ENCODE measurements around the gene NEDD8.

NEDD8 gene

GRCh38 chr14:24258548-24259265 lies 26.5 kb upstream of the NEDD8 start:
- no peaks in the 10 kb centered on the region for H3K36me3 Mint-ChIP-seq (ENCODE audit: low read depth)
- no peaks in the 10 kb centered on the region for H3K4me1 Mint-ChIP-seq
- no peak overlapping the region for H3K27ac Mint-ChIP-seq
- TF ChIP-seq, protein P1, sequence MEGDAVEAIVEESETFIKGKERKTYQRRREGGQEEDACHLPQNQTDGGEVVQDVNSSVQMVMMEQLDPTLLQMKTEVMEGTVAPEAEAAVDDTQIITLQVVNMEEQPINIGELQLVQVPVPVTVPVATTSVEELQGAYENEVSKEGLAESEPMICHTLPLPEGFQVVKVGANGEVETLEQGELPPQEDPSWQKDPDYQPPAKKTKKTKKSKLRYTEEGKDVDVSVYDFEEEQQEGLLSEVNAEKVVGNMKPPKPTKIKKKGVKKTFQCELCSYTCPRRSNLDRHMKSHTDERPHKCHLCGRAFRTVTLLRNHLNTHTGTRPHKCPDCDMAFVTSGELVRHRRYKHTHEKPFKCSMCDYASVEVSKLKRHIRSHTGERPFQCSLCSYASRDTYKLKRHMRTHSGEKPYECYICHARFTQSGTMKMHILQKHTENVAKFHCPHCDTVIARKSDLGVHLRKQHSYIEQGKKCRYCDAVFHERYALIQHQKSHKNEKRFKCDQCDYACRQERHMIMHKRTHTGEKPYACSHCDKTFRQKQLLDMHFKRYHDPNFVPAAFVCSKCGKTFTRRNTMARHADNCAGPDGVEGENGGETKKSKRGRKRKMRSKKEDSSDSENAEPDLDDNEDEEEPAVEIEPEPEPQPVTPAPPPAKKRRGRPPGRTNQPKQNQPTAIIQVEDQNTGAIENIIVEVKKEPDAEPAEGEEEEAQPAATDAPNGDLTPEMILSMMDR (IDR thresholded peaks at IDR 0.05): no peak
- DNase-seq: no peak
- peaks cover 2% of the 10 kb centered on the region for H3K27me3 Mint-ChIP-seq (ENCODE audit: low read depth, poor library complexity)
- no peaks in the 10 kb centered on the region for H3K9me3 Mint-ChIP-seq
- no peak overlapping the region for H3K4me3 Mint-ChIP-seq

- Mint-ChIP-seq H3K27ac (no peak overlapping the region), H3K4me1 (no peaks in the 10 kb centered on the region), H3K9me3 (no peaks in the 10 kb centered on the region), H3K27me3 (ENCODE audit: low read depth, poor library complexity) (peaks cover 2% of the 10 kb centered on the region), H3K36me3 (ENCODE audit: low read depth) (no peaks in the 10 kb centered on the region), H3K4me3 (no peak overlapping the region)
- DNase-seq: no peak
- TF ChIP-seq, protein P1 (IDR thresholded peaks at IDR 0.05): no peak
These were observed 26.0 kb upstream of the NEDD8 start for GRCh38 chr14:24258119-24258518.

DNA sequence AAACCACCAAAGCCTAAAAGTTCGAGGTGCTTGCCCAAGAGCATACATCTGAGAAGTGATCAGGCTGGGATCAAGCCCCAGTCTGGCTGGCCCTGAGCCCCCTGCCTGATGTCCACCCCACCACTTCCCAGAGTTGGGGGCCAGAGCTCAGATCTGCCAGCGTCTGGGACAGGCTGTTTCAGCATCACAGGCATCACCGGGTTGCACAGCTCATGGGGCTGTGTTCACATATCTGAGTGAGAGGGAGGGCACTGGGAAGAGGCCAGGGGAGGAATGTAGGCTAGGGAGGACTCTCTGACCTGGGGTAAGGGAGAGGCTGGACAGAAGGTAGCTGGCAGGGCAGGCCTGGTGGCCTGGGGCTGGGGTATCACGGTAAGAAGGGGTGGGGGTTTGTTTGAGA lies 24.8 kb upstream of the NEDD8 start:
- no peak overlapping the region for H3K4me3 Mint-ChIP-seq
- no peak for DNase-seq
- peaks cover 2% of the 10 kb centered on the region for H3K27me3 Mint-ChIP-seq (ENCODE audit: low read depth, poor library complexity)
- TF ChIP-seq, protein P1 (IDR thresholded peaks at IDR 0.05): no peak
- no peaks in the 10 kb centered on the region for H3K9me3 Mint-ChIP-seq
- no peaks in the 10 kb centered on the region for H3K4me1 Mint-ChIP-seq
- H3K27ac Mint-ChIP-seq: no peak overlapping the region
- no peaks in the 10 kb centered on the region for H3K36me3 Mint-ChIP-seq (ENCODE audit: low read depth)

- Mint-ChIP-seq H3K4me3 (no peak overlapping the region), H3K36me3 (ENCODE audit: low read depth) (no peaks in the 10 kb centered on the region), H3K9me3 (no peaks in the 10 kb centered on the region), H3K27me3 (ENCODE audit: low read depth, poor library complexity) (peaks cover 5% of the 10 kb centered on the region), H3K27ac (peak overlapping the region; percentile 25), H3K4me1 (no peaks in the 10 kb centered on the region)
- TF ChIP-seq, protein P1 (IDR thresholded peaks at IDR 0.05): no peak
- no peak for DNase-seq
These were observed 24.0 kb upstream of the NEDD8 start for GRCh38 chr14:24255931-24256711.

GRCh38 chr14:24255438-24255837 lies 23.3 kb upstream of the NEDD8 start:
- no peak for DNase-seq
- TF ChIP-seq, protein P1 (IDR thresholded peaks at IDR 0.05): no peak
- Mint-ChIP-seq H3K27ac (no peak overlapping the region), H3K36me3 (ENCODE audit: low read depth) (no peaks in the 10 kb centered on the region), H3K27me3 (ENCODE audit: low read depth, poor library complexity) (peaks cover 3% of the 10 kb centered on the region), H3K4me1 (no peaks in the 10 kb centered on the region), H3K4me3 (no peak overlapping the region), H3K9me3 (no peaks in the 10 kb centered on the region)

Data from nephron progenitor cell (in vitro differentiated cells).